ENCODE results near the gene AKAP10.
"Not testable (repeated sequence)": the region's sequence is repeated elsewhere in the genome, so short reads cannot be mapped to it uniquely, and the experiment has no call there.

The AKAP10 gene

DNA sequence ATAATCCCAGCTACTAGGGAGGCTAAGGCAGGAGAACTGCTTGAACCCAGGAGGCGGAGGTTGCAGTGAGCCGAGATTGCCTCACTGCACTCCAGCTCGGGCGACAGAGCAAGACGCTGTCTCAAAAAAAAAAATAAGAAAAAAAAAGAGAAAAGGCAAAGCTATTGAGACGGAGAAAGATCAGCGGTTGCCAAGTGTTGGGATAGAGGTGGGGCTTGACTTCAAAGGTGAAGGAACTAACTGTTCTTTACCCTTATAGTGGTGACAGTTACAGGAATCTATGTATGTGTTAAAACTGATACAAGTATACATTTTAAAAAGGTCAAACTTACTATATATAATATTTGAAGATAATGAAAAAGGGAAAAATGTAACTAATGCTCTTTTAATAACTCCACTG lies 22.5 kb downstream of the AKAP10 start:
- no peak overlapping the region for H3K4me3 ChIP-seq (ENCODE audit: low read length, poor library complexity, severe bottlenecking)
- H3K4me1 ChIP-seq (ENCODE audit: insufficient read depth, low read length, poor library complexity, severe bottlenecking) = peaks cover 5% of the 10 kb centered on the region
- no peaks in the 10 kb centered on the region for H3K27me3 ChIP-seq (ENCODE audit: insufficient read depth, low read length, poor library complexity, severe bottlenecking)
- no peaks in the 10 kb centered on the region for H3F3A ChIP-seq (ENCODE audit: low read depth)
- peaks cover 17% of the 10 kb centered on the region for H4K20me1 ChIP-seq (ENCODE audit: insufficient read depth, low read length, poor library complexity, severe bottlenecking)
- H3K9me2 ChIP-seq (replicated peaks; ENCODE audit: low read depth, low read length) = no peaks in the 10 kb centered on the region
- H3K36me3 ChIP-seq (ENCODE audit: insufficient read depth, low read length) = peaks cover 47% of the 10 kb centered on the region
- peaks cover 52% of the 10 kb centered on the region for H3K79me2 ChIP-seq (ENCODE audit: insufficient read depth, low read length)
- H2AFZ ChIP-seq (ENCODE audit: low read length) = no peak overlapping the region
- H3K9me3 ChIP-seq (ENCODE audit: insufficient read depth, low read depth, low read length) = no peaks in the 10 kb centered on the region
- H3K9ac ChIP-seq (ENCODE audit: low read depth, low read length, poor library complexity, severe bottlenecking) = no peak overlapping the region
- TF ChIP-seq, protein P1, sequence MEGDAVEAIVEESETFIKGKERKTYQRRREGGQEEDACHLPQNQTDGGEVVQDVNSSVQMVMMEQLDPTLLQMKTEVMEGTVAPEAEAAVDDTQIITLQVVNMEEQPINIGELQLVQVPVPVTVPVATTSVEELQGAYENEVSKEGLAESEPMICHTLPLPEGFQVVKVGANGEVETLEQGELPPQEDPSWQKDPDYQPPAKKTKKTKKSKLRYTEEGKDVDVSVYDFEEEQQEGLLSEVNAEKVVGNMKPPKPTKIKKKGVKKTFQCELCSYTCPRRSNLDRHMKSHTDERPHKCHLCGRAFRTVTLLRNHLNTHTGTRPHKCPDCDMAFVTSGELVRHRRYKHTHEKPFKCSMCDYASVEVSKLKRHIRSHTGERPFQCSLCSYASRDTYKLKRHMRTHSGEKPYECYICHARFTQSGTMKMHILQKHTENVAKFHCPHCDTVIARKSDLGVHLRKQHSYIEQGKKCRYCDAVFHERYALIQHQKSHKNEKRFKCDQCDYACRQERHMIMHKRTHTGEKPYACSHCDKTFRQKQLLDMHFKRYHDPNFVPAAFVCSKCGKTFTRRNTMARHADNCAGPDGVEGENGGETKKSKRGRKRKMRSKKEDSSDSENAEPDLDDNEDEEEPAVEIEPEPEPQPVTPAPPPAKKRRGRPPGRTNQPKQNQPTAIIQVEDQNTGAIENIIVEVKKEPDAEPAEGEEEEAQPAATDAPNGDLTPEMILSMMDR (conservative IDR thresholded peaks at IDR 0.05; ENCODE audit: low read length) = no peak
- TF ChIP-seq EZH2phosphoT487 (IDR thresholded peaks at IDR 0.05; ENCODE audit: borderline replicate concordance) = no peak
- H3K4me2 ChIP-seq (ENCODE audit: low read depth, low read length, poor library complexity, severe bottlenecking) = no peak overlapping the region

DNA sequence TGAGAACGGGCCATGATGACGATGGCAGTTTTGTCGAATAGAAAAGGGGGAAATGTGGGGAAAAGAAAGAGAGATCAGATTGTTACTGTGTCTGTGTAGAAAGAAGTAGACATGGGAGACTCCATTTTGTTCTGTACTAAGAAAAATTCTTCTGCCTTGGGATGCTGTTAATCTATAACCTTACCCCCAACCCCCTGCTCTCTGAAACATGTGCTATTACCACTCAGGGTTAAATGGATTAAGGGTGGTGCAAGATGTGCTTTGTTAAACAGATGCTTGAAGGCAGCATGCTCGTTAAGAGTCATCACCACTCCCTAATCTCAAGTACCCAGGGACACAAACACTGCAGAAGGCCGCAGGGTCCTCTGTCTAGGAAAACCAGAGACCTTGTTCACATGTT lies 26.2 kb downstream of the AKAP10 start:
- H3K36me3 ChIP-seq (ENCODE audit: insufficient read depth, low read length) = peaks cover 46% of the 10 kb centered on the region; the same call in 1 of the 2 replicates
- not testable (repeated sequence) for H3K9me3 ChIP-seq (ENCODE audit: insufficient read depth, low read depth, low read length); H2AFZ ChIP-seq (ENCODE audit: low read length); H3K4me3 ChIP-seq (ENCODE audit: low read length, poor library complexity, severe bottlenecking); H3K27me3 ChIP-seq (ENCODE audit: insufficient read depth, low read length, poor library complexity, severe bottlenecking); H3F3A ChIP-seq (ENCODE audit: low read depth); H3K4me2 ChIP-seq (ENCODE audit: low read depth, low read length, poor library complexity, severe bottlenecking); H3K9me2 ChIP-seq (replicated peaks; ENCODE audit: low read depth, low read length); H3K4me1 ChIP-seq (ENCODE audit: insufficient read depth, low read length, poor library complexity, severe bottlenecking); H3K9ac ChIP-seq (ENCODE audit: low read depth, low read length, poor library complexity, severe bottlenecking)
- H4K20me1 ChIP-seq (ENCODE audit: insufficient read depth, low read length, poor library complexity, severe bottlenecking) = peaks cover 18% of the 10 kb centered on the region
- peaks cover 71% of the 10 kb centered on the region for H3K79me2 ChIP-seq (ENCODE audit: insufficient read depth, low read length)

DNA sequence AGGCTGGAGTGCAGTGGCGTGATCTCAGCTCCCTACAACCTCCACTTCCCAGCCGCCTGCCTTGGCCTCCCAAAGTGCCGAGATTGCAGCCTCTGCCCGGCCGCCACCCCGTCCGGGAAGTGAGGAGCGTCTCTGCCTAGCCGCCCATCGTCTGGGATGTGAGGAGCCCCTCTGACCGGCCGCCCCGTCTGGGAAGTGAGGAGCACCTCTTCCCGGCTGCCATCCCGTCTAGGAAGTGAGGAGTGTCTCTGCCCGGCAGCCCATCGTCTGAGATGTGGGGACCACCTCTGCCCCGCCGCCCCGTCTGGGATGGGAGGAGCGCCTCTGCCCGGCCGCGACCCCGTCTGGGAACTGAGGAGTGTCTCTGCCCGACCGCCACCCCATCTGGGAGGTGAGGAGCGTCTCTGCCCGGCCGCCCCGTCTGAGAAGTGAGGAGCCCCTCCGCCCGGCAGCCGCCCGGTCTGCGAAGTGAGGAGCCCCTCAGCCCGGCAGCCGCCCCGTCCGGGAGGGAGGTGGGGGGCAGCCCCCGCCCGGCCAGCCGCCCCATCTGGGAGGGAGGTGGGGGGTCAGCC lies 26.9 kb downstream of the AKAP10 start:
- Histone ChIP-seq H3K36me3 (ENCODE audit: insufficient read depth, low read length) (peaks cover 44% of the 10 kb centered on the region; the same call in 1 of the 2 replicates), H4K20me1 (ENCODE audit: insufficient read depth, low read length, poor library complexity, severe bottlenecking) (peaks cover 13% of the 10 kb centered on the region), H3K79me2 (ENCODE audit: insufficient read depth, low read length) (peaks cover 66% of the 10 kb centered on the region)
- not testable (repeated sequence) for H2AFZ ChIP-seq (ENCODE audit: low read length); H3K9me2 ChIP-seq (replicated peaks; ENCODE audit: low read depth, low read length); H3F3A ChIP-seq (ENCODE audit: low read depth); H3K27me3 ChIP-seq (ENCODE audit: insufficient read depth, low read length, poor library complexity, severe bottlenecking); H3K4me1 ChIP-seq (ENCODE audit: insufficient read depth, low read length, poor library complexity, severe bottlenecking); H3K9me3 ChIP-seq (ENCODE audit: insufficient read depth, low read depth, low read length); H3K9ac ChIP-seq (ENCODE audit: low read depth, low read length, poor library complexity, severe bottlenecking); H3K4me3 ChIP-seq (ENCODE audit: low read length, poor library complexity, severe bottlenecking); H3K4me2 ChIP-seq (ENCODE audit: low read depth, low read length, poor library complexity, severe bottlenecking)

DNA sequence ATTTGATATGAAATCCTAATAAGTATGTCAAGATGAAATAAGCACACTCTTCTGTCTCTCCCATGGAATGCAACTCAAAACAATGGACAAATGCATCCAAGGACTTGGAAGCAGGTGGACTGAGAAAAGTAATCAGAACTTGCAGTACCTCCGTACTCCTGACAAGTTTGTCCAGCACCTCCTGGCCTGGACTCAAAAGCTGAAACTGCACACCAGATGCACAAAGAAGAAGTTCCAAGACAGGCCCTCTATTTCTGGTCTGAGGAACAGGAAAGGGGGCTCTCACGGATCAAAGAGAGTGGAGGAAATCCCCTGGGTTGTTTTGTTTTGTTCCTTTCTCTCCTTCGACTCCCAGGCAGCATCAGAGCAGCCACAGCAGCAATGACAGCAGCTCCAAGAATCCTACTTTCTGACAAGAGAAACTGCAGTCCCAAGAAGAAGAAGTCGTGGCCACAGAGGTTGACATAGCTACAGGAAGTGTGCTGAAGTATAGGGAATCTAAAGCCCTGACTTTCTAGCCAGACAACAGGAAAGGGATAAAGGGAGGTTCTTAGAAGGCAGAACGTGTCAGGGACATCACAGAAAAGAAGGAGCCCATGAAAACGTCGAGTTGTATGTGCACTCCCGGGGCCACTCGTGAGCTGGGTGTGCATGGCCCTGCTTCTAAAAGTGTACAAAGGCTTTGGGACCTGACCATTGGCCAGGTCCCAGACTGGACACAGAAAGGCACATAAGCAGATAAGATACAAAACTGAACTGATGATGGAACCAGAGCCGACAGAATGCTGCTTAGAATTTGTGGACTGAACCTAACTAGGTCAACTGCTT lies 29.3 kb downstream of the AKAP10 start:
- no peaks in the 10 kb centered on the region for H3K9me2 ChIP-seq (replicated peaks; ENCODE audit: low read depth, low read length)
- H3F3A ChIP-seq (ENCODE audit: low read depth) = no peaks in the 10 kb centered on the region
- no peak overlapping the region for H3K4me2 ChIP-seq (ENCODE audit: low read depth, low read length, poor library complexity, severe bottlenecking)
- H3K4me1 ChIP-seq (ENCODE audit: insufficient read depth, low read length, poor library complexity, severe bottlenecking) = peaks cover 7% of the 10 kb centered on the region
- H3K9ac ChIP-seq (ENCODE audit: low read depth, low read length, poor library complexity, severe bottlenecking) = no peak overlapping the region
- no peak overlapping the region for H3K4me3 ChIP-seq (ENCODE audit: low read length, poor library complexity, severe bottlenecking)
- no peak overlapping the region for H2AFZ ChIP-seq (ENCODE audit: low read length)
- no peaks in the 10 kb centered on the region for H3K27me3 ChIP-seq (ENCODE audit: insufficient read depth, low read length, poor library complexity, severe bottlenecking)
- peaks cover 57% of the 10 kb centered on the region for H3K79me2 ChIP-seq (ENCODE audit: insufficient read depth, low read length)
- H3K9me3 ChIP-seq (ENCODE audit: insufficient read depth, low read depth, low read length) = no peaks in the 10 kb centered on the region
- TF ChIP-seq, protein P1 (conservative IDR thresholded peaks at IDR 0.05; ENCODE audit: low read length) = no peak
- TF ChIP-seq EZH2phosphoT487 (IDR thresholded peaks at IDR 0.05; ENCODE audit: borderline replicate concordance) = no peak
- peaks cover 45% of the 10 kb centered on the region; the same call in 1 of the 2 replicates for H3K36me3 ChIP-seq (ENCODE audit: insufficient read depth, low read length)
- H4K20me1 ChIP-seq (ENCODE audit: insufficient read depth, low read length, poor library complexity, severe bottlenecking) = peaks cover 8% of the 10 kb centered on the region
